Upper lobe of left lung (tissue), 4 donors: ENCODE measurements around the gene TPCN1.

ENCODE experiments used
- POLR2A ChIP-seq, 4 donors: fragments of 450-650 bp; IDR thresholded peaks; one replicate each; pipeline ENCODE4 v1.5.1; 2016 to 2017; ENCODE audit warnings: antibody characterized with exemption in 4 of 4, mild to moderate bottlenecking in 2 of 4
- TF ChIP-seq, protein P1 (sequence below), 6 experiments: fragments of 450-650 bp in 4 of 6; fragments of 200-600 bp in 2 of 6; sonication (generic) in 2 of 6; IDR thresholded peaks; one replicate each; pipeline ENCODE4 v1.5.1; 2016 to 2019; ENCODE audit warnings: antibody characterized with exemption in 6 of 6

DNA sequence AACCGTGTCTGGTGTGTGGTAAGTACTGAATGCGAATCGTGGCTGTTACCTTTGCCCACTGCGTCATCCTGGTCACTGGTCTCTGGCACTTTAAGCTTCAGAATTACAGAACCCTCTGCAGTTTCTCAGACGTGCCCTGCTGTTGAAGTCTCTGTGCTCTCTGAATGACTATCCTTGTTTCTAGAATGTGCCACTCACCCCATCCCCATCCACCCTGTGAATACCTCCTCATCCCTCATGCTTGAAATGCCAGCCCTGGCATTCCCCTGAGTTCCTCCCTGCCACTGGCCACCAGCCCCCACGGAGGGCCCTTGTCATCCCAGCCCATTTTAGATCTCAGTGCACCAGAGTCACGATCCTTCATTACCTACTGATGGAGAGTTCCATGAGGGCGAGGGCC lies 21.3 kb downstream of the TPCN1 start:
- TF ChIP-seq, protein P1, sequence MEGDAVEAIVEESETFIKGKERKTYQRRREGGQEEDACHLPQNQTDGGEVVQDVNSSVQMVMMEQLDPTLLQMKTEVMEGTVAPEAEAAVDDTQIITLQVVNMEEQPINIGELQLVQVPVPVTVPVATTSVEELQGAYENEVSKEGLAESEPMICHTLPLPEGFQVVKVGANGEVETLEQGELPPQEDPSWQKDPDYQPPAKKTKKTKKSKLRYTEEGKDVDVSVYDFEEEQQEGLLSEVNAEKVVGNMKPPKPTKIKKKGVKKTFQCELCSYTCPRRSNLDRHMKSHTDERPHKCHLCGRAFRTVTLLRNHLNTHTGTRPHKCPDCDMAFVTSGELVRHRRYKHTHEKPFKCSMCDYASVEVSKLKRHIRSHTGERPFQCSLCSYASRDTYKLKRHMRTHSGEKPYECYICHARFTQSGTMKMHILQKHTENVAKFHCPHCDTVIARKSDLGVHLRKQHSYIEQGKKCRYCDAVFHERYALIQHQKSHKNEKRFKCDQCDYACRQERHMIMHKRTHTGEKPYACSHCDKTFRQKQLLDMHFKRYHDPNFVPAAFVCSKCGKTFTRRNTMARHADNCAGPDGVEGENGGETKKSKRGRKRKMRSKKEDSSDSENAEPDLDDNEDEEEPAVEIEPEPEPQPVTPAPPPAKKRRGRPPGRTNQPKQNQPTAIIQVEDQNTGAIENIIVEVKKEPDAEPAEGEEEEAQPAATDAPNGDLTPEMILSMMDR (IDR thresholded peaks at IDR 0.05): no peak
- no peak for TF ChIP-seq POLR2A (IDR thresholded peaks at IDR 0.05)
